GM10248 (cell line): ENCODE results near the gene ATP9B.
"Not testable (repeated sequence)": the region's sequence is repeated elsewhere in the genome, so short reads cannot be mapped to it uniquely, and the experiment has no call there.

Experiments used
- CTCF ChIA-PET: fragments of 300-600 bp; sonication (Branson Sonifier 250); formaldehyde crosslinking; extraction: SDS; loops from one replicate; lab custom pipeline; 2021; ENCODE audit warnings: antibody characterized with exemption; lab: Yijun Ruan, JAX
- POLR2A ChIA-PET: fragments of 350-650 bp; sonication (Branson Sonifier 250); formaldehyde crosslinking; extraction: SDS; loops from one replicate; lab custom pipeline; 2020; ENCODE audit warnings: antibody characterized with exemption; lab: Yijun Ruan, JAX
- DNase-seq: peaks from one replicate; pipeline ENCODE4 v3.0.0; 2012; ENCODE audit errors: extremely low spot score
- TF ChIP-seq, protein P1 (sequence below): IDR thresholded peaks from 2 replicates; pipeline ENCODE4 v1.5.1; 2012; ENCODE audit warnings: mild to moderate bottlenecking, low read depth; ENCODE audit errors: extremely low read depth, missing control alignments, control extremely low read depth

ATP9B gene

DNA sequence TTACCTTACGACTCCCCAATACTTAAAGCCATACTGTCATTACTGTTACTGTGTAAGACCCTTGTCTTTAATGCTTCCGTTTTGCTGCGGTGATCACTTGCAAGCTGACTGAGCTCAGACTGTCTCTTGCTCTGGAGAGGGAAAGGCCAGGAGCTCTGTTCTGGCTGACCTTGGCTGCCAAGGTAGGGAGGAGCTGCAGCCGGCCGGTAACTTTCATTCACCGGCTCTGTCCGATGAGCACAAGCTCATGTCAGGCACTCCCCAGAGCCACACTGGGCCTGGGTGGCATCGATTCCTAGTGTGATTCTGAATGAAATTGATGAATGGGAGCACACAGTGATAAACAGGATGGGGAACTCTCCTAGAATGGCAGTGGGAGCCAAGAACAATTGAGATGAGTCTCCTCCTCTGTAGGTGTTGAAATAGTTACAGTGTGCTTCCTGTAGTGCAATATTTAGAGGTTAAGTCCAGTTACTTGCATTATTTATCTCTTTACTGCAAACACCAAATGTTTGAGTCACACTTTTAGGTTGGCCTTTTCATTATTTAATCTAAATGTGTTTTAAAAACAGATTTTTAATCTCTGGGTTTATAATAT is 100.9 kb downstream of the ATP9B start:
- no peak for DNase-seq
- ChIA-PET POLR2A (no interaction called here), CTCF (interaction anchor here (1.2 to 1.8 kb wide), 3 partner anchors 10 to 78 kb away, joined by 3 to 4 read pairs (median 3); no protein-coding TSS in a partner anchor)
- TF ChIP-seq, protein P1, sequence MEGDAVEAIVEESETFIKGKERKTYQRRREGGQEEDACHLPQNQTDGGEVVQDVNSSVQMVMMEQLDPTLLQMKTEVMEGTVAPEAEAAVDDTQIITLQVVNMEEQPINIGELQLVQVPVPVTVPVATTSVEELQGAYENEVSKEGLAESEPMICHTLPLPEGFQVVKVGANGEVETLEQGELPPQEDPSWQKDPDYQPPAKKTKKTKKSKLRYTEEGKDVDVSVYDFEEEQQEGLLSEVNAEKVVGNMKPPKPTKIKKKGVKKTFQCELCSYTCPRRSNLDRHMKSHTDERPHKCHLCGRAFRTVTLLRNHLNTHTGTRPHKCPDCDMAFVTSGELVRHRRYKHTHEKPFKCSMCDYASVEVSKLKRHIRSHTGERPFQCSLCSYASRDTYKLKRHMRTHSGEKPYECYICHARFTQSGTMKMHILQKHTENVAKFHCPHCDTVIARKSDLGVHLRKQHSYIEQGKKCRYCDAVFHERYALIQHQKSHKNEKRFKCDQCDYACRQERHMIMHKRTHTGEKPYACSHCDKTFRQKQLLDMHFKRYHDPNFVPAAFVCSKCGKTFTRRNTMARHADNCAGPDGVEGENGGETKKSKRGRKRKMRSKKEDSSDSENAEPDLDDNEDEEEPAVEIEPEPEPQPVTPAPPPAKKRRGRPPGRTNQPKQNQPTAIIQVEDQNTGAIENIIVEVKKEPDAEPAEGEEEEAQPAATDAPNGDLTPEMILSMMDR, result no peak

DNA sequence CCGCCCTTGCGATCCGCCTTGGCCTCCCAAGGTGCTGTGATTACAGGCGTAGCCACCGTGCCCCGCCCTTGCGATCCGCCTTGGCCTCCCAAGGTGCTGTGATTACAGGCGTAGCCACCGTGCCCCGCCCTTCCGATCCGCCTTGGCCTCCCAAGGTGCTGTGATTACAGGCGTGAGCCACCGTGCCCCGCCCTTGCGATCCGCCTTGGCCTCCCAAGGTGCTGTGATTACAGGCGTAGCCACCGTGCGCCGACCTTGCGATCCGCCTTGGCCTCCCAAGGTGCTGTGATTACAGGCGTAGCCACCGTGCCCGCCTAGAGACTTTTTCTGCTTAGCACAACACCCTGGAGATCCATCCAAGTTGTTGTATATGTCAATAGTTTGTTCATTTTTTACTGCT is 103.1 kb downstream of the ATP9B start:
- POLR2A ChIA-PET, DNase-seq: not testable (repeated sequence)
- CTCF ChIA-PET, result interaction anchor here (1.6 kb wide), 1 partner anchor 9 kb away, joined by 3 read pairs; no protein-coding TSS in a partner anchor

GRCh38 chr18:79173742-79174141 is 104.5 kb downstream of the ATP9B start:
- ChIA-PET CTCF (no interaction called here), POLR2A (no interaction called here)
- TF ChIP-seq, protein P1, result no peak
- DNase-seq, result no peak

DNA sequence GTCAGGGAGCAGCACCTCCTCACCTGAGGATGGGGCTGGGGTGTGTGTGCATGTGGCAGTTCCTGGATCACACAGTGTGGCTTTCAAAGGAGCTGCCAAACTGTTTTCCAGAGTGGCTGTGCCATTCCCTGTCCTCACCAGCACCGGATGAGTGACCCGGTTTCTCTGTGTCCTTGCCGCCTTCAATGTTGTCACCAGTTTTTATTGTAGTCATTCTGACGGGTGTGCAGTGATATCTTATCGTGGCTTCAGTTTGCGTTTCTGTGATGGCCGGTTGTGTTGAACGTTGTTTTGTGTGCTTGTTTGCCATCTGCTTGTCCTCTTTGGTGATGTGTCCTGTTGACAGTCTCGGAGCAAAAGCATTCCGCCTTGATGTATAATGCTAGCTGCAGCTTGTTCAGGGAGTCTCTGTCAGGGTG is 108.9 kb downstream of the ATP9B start:
- DNase-seq, result no peak
- ChIA-PET POLR2A (no interaction called here), CTCF (interaction anchor here (2.0 to 2.2 kb wide), 2 partner anchors 8 to 14 kb away, joined by 6 to 7 read pairs; no protein-coding TSS in a partner anchor)
- TF ChIP-seq, protein P1, result no peak

DNA sequence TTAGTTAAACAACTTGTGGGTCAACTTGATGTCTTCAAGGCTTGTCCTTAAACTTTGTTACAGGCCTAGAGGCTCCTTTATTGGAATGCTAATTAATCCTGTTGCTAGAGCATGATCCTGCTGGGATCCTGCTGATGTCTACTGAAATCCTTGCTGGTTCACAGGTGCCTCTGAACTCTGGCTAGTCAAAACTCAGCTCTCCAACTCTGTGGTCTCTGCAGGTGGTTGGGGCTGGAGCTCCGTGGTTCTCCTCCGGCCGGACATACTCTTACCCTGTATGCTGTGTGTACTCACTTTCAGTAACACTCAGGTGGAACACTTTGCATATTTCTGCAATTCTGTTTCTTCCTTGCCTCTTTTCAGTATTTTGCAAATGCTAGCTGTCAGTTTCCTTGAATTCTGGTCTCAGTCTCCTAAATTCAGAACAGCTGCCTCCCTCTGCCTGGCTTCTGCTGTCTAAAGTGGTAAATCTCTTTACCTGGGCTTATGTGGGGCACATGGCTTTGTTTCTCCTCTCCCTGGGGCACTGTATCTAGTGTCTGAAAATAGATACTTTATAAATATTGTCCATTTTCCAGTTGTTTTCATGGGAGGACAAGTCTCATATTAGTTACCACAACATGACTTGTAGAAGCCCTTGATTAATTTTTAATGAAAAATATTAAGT is 113.0 kb downstream of the ATP9B start:
- CTCF ChIA-PET, result interaction anchor here (1.0 kb wide), 1 partner anchor 15 kb away, joined by 3 read pairs; no protein-coding TSS in a partner anchor
- TF ChIP-seq, protein P1, result no peak
- no peak for DNase-seq
- POLR2A ChIA-PET, result no interaction called here

GRCh38 chr18:79185648-79186047 is 116.5 kb downstream of the ATP9B start:
- CTCF ChIA-PET, result interaction anchor here (0.8 to 2.0 kb wide), 6 partner anchors 8 to 102 kb away, joined by 3 to 7 read pairs (median 4); no protein-coding TSS in a partner anchor
- DNase-seq, result no peak
- TF ChIP-seq, protein P1, result no peak
- POLR2A ChIA-PET, result no interaction called here

DNA sequence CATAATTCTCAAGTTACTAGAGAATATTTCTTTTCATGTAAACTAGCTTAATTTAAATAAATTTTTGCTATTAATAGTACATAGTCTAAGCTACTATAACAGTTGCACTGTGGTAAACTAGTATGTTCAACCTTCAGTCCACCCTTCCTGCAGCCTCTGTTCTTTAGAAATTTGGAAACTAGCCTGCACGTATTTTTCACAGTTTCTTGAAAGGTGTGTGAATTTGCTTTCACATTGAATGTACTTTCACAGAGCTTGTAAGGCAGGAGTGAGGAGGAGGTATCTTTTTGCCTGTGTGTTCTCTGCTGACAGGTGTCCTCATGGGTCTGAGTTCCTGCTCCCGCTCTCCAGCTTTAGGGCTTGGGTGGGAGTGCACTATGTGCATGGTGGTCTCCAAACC is 117.5 kb downstream of the ATP9B start:
- peak; percentile 34 for DNase-seq
- ChIA-PET POLR2A (no interaction called here), CTCF (interaction anchor here (1.0 to 2.0 kb wide), 8 partner anchors 9 to 103 kb away, joined by 3 to 7 read pairs (median 4); no protein-coding TSS in a partner anchor)
- TF ChIP-seq, protein P1, result no peak
